Muscle of leg (tissue), 16 donors: ENCODE data around the gene CARMIL3. TPM values are rescaled to one million over a fixed set of nuclear protein-coding genes. Genes with fewer than 3 reads are reported as not detected.
"Not testable (repeated sequence)": the region's sequence is repeated elsewhere in the genome, so short reads cannot be mapped to it uniquely, and the experiment has no call there.

ENCODE experiments used
- DNase-seq: peaks from one replicate; pipeline ENCODE4 v3.0.0; 2013
- H3K27ac ChIP-seq: one replicate; pipeline ENCODE4 v1.5.1; 2013; ENCODE audit warnings: mild to moderate bottlenecking, low read length, control low read depth
- H3K27me3 ChIP-seq: one replicate; pipeline ENCODE4 v1.6.1; 2013; ENCODE audit warnings: low read length; ENCODE audit not compliant: control insufficient read depth, insufficient read depth
- H3K36me3 ChIP-seq: one replicate; pipeline ENCODE4 v1.6.1; 2013; ENCODE audit warnings: low read length; ENCODE audit not compliant: control insufficient read depth, insufficient read depth
- H3K4me1 ChIP-seq: one replicate; pipeline ENCODE4 v1.6.1; 2013; ENCODE audit warnings: low read length; ENCODE audit not compliant: control insufficient read depth, insufficient read depth
- H3K4me3 ChIP-seq: one replicate; pipeline ENCODE4 v1.5.1; 2013; ENCODE audit warnings: low read length, control low read depth
- H3K9me3 ChIP-seq: replicated peaks from 2 replicates; pipeline ENCODE4 v1.6.1; 2013; ENCODE audit warnings: low read depth, low read length; ENCODE audit not compliant: control insufficient read depth
- WGBS: methylation state at CpG from one replicate; pipeline ENCODE4 v1.1.5; 2013; ENCODE audit warnings: missing lambda C conversion rate; ENCODE audit not compliant: insufficient coverage; 5-methylcytosine and 5-hydroxymethylcytosine counted together
- long read RNA-seq, 11 donors: transcript quantifications; one replicate each; lab custom pipeline, GENCODE V29; 2026
- polyA plus RNA-seq, 8 donors: library from polyadenylated mRNA; unstranded; fragments of 120-200 nt; gene quantifications; one replicate each; pipeline versions ENCODE4 v1.2.1 to v1.2.3, GENCODE V29; 2013; ENCODE audit warnings: inconsistent platforms in 1 of 8, low replicate concordance in 1 of 8; ENCODE audit not compliant: insufficient read length in 8 of 8, insufficient read depth in 1 of 8
- total RNA-seq: library from RNA; stranded (reverse); fragments of 120-200 nt; gene quantifications from one replicate; pipeline ENCODE4 v1.2.4, GENCODE V29; 2013

CARMIL3 gene, protein sequence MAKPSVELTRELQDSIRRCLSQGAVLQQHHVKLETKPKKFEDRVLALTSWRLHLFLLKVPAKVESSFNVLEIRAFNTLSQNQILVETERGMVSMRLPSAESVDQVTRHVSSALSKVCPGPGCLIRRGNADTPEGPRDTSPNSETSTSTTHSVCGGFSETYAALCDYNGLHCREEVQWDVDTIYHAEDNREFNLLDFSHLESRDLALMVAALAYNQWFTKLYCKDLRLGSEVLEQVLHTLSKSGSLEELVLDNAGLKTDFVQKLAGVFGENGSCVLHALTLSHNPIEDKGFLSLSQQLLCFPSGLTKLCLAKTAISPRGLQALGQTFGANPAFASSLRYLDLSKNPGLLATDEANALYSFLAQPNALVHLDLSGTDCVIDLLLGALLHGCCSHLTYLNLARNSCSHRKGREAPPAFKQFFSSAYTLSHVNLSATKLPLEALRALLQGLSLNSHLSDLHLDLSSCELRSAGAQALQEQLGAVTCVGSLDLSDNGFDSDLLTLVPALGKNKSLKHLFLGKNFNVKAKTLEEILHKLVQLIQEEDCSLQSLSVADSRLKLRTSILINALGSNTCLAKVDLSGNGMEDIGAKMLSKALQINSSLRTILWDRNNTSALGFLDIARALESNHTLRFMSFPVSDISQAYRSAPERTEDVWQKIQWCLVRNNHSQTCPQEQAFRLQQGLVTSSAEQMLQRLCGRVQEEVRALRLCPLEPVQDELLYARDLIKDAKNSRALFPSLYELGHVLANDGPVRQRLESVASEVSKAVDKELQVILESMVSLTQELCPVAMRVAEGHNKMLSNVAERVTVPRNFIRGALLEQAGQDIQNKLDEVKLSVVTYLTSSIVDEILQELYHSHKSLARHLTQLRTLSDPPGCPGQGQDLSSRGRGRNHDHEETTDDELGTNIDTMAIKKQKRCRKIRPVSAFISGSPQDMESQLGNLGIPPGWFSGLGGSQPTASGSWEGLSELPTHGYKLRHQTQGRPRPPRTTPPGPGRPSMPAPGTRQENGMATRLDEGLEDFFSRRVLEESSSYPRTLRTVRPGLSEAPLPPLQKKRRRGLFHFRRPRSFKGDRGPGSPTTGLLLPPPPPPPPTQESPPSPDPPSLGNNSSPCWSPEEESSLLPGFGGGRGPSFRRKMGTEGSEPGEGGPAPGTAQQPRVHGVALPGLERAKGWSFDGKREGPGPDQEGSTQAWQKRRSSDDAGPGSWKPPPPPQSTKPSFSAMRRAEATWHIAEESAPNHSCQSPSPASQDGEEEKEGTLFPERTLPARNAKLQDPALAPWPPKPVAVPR (N-terminal part only)
- total RNA-seq (0.27 TPM), polyA plus RNA-seq (under 1 TPM; 0.06 to 0.54 (median 0.19) TPM)
- long read RNA-seq, donor 1: 0 reads
- long read RNA-seq, donor 2: 0 reads
- long read RNA-seq, donor 3: 0 reads
- long read RNA-seq, donor 4: 0 reads
- long read RNA-seq, donor 5: 0 reads
- long read RNA-seq, donor 6: 0 reads
- long read RNA-seq, donor 7: 0 reads
- long read RNA-seq, donor 8: 0 reads
- long read RNA-seq, donor 9: 0 reads
- long read RNA-seq, donor 10: 0 reads
- long read RNA-seq, donor 11: 0 reads

DNA sequence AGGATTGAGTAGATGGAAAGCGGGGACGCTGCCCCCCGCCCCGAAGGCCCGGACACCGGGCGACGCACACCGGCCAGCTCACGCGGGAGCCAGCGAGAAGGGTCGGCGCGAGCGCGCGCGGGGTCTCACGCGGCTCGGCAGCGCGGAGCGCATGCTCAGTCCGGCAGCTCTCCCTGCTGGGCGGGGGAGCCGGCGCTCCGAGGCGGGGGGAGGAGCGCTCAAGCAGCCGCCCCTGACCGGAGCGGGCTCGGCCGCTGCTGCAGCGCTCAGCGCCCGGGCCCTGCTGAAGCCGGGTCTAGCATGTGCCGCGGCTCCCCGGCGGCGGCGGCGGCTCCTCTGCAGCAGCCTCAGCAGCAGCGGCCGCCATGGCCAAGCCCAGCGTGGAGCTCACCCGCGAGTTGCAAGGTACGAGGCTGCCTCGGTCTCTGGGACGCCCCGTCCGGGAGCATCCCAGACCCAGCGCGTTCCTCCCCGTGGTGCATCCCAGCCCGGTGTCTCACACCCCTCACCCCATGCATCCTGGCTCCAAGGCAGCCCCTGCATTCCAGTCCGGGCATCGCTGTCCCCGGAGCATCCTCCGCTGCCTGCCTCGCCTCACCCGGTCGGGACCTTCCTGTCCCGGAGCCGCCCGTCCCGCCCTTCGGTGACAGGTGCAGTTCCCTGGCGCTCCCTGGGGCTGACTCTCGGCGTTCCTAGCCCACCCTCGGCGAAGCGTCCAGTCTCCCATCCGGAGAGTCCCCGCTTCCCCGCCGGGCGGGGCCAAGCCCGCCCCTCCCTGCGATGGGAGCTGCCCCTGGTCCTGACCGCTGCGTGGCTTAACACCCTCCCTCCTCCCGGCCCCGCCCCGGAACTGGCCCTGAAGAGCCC lies at the start of gene CARMIL3:
Gene CARMIL3 (plus strand): TSS at position 221 of the 867 bp plus-strand sequence. CDS start 145 bp downstream, at position 366.
- Histone ChIP-seq H3K4me3 (peak within 1 kb of the TSS; percentile 48), H3K27ac (no peak within 1 kb of the TSS)

DNA sequence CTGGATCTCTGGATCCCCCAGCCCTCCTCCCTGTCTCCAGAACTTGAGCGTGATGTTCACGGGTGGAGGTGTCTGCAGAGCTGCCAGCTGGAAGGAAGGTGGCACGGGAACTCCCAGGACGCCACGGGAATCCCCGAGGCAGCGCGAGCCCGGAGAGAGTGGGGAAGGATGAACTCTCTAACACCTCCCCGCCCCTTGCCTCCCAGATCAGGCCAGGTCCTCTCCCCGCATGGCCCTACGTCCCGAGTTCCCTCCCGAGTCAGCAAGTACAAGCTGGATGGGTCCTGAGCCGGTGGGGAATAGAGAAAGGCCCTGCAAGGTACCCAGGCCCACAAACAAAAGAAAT lies 45.4 kb upstream of the CARMIL3 start:
- not testable (repeated sequence) for H3K9me3 ChIP-seq, H3K36me3 ChIP-seq, H3K4me1 ChIP-seq, H3K27ac ChIP-seq, DNase-seq, H3K27me3 ChIP-seq
- H3K4me3 ChIP-seq: peak overlapping the region; percentile 32
- no CpG with 5 or more reads among the region's 15 CpGs for WGBS

More for the DNA sequence above, at the start of gene CARMIL3:
- H3K9me3 ChIP-seq: no peaks in the 10 kb centered on the region
- H3K4me1 ChIP-seq: peaks cover 14% of the 10 kb centered on the region
- DNase-seq: peak; percentile 78
- under 1% methylated on average over 84 of the region's 92 CpGs for WGBS
- H3K36me3 ChIP-seq: no peaks in the 10 kb centered on the region
- peaks cover 29% of the 10 kb centered on the region for H3K27me3 ChIP-seq

DNA sequence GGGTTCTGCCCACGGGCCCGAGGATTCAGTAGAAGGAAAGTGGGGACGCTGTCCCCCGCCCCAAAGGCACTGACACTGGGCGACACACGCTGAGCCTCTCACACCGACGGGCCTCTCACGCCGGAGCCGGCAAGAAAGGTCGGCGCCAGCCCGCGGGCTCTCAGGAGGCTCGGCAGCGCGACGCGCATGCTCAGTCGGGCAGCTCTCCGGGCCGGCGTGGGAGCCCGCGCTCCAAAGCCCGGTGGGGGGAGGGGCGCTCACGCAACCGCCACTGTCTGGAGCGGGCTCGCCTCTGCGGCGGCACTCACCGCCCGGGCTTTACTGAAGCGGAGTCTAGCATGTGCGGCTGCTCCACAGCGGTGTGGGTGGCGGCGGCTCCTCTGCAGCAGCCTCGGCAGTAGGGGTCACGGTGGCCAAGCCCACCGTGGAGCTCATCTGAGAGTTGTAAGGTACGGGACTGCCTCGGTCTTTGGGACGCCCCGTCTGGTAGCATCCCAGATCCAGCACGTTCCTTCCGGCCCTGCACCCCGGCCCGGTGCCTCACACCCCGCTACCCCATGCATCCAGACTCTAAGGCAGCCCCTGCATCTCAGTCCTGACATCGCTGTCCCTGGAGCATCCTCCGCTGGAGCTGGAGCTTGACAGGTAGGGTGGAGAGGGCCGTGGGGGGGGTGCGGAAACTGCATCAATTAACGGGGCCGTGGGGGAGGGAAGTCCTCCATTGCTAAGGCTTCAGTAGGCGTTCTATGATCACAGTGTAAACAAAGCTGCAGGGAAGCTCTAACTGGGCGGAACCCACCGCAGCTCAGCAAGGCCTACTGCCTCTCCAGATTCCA lies 44.8 kb upstream of the CARMIL3 start:
- H3K9me3 ChIP-seq, H3K27me3 ChIP-seq, H3K36me3 ChIP-seq, H3K27ac ChIP-seq, H3K4me1 ChIP-seq: not testable (repeated sequence)
- WGBS: 0% methylated on average over 20 of the region's 62 CpGs
- peak overlapping the region; percentile 39 for H3K4me3 ChIP-seq
- DNase-seq: peak; percentile 51

DNA sequence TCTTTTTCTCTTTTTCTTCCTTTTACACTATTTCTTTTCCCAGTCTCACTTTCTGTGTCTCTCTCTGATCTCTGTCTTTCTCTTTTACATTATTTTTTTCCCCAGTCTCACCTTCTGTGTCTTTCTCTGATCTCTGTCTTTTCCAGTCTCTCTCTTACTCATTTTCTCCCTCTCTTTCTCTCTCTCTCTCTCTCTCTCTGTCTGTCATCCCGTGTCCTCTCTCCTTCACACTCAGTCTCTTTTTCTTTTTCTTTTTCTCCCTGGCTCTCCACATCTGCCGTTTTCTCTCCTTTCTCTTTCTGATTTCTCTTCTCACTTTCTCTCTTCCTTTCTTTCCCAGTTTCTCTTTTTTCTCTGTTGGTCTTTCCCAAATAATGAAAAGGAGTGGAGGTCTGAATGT lies 40.8 kb upstream of the CARMIL3 start:
- no peak for DNase-seq
- 86% methylated on average over 1 of the region's 2 CpGs for WGBS

DNA sequence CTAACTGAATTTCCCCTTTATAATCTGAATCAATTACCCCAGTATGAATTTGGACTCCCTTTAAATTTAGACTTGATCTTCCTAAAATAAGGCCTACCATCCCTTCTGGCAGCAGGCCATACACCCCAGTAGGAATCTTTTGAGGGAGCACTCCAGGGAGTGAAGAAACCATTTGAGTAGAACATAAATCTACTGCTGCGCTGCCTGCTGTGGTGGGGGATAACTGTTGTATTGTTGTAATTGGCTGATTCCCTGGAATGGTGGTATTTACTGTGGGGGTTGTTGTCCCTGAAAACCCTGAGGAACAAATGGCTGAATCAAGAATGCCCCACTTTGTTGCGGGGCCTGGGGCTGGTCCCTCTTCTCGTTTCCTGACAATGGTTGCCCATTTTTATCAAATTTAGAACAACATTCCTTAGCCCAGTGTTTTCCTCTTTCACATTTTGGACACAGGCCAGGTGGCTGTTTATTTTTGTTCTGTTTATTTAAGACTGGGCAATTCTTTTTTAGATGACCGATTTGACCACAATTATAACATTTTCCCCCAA lies 39.0 kb upstream of the CARMIL3 start:
- H3K36me3 ChIP-seq, H3K9me3 ChIP-seq, H3K27ac ChIP-seq, DNase-seq, H3K4me1 ChIP-seq, H3K4me3 ChIP-seq, H3K27me3 ChIP-seq: not testable (repeated sequence)
- WGBS: 73% methylated on average over 3 of the region's 4 CpGs

More for the DNA sequence above, 40.8 kb upstream of the CARMIL3 start:
- no peak overlapping the region for H3K27ac ChIP-seq
- H3K9me3 ChIP-seq: no peaks in the 10 kb centered on the region
- H3K36me3 ChIP-seq: no peaks in the 10 kb centered on the region
- H3K27me3 ChIP-seq: no peaks in the 10 kb centered on the region
- no peaks in the 10 kb centered on the region for H3K4me1 ChIP-seq
- no peak overlapping the region for H3K4me3 ChIP-seq

DNA sequence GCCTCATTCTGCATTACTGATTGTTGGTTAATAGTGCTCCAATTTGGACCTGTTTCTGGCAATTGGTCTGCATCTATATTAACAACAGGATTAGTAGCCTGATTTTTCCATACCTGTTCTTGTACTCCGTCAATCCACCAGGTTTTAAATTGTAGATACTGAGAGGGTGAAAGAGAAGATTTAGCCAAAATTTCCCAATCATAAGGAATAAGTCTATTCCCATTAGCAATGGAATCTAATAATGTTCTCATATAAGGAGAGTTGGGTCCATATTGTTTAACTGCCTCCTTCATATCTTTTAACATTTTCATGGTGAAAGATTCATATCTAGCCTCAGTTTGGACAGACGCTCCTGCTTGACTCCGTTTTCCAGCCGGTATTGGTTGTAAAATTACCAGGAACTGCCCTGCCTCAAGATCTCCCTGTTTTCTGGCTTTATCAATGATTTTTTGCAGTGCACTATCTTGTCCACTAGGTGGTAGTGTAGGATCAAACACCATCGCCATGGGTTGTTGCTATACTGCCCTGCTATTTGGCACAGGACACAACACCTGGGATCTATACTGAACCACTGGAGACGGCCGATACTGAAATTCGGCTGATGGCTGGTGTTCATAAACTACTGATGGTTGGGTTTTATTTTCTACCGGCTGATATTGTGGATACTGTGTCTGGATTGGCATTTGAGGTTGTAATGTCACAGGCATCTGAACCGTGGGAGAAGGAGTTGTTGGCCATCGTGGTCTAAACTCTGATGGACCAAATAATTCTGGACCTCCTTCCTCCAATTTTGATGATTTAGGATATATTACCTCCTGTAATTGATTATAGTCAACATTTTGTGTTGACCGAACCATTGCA lies 37.9 kb upstream of the CARMIL3 start:
- DNase-seq: peak; percentile 80
- H3K27me3 ChIP-seq: no peaks in the 10 kb centered on the region
- H3K4me3 ChIP-seq: no peak overlapping the region
- no peaks in the 10 kb centered on the region for H3K36me3 ChIP-seq
- H3K27ac ChIP-seq: no peak overlapping the region
- WGBS: 6% methylated on average over 6 of the region's 12 CpGs
- no peaks in the 10 kb centered on the region for H3K4me1 ChIP-seq
- H3K9me3 ChIP-seq: no peaks in the 10 kb centered on the region

DNA sequence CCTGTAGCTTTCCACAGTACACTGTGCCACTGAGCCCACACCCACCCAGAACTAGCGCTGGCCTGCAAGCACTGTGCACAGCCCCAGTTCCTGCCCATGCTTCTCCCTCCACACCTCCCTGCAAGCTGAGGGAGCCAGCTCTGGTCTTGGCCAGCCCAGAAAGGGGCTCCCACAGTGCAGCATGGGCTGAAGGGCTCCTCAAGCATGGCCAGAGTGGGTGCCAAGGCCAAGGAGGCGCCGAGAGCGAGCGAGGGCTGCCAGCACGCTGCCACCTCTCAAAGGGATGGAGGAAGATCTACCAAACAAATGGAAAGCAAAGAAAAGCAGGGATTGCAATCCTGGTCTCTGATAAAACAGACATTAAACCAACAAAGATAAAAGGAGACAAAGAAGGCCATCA lies 36.1 kb upstream of the CARMIL3 start:
- H3K4me3 ChIP-seq, H3K9me3 ChIP-seq, H3K36me3 ChIP-seq, H3K27ac ChIP-seq, DNase-seq, H3K4me1 ChIP-seq, H3K27me3 ChIP-seq: not testable (repeated sequence)
- WGBS: 100% methylated on average over 1 of the region's 6 CpGs

DNA sequence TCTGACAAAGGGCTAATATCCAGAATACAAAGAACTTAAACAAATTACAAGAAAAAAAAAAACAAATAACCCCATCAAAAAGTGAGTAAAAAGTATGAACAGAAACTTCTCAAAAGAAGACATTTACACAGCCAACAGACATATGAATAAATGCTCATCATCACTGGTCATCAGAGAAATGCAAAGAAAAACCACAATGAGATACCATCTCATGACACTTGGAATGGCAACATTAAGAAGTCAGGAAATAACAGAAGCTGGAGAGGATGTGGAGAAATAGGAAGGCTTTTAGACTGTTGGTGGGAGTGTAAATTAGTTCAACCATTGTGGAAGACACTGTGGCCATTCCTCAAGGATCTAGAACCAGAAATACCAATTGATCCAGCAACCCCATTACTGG lies 32.8 kb upstream of the CARMIL3 start:
- H3K36me3 ChIP-seq, H3K4me3 ChIP-seq, H3K4me1 ChIP-seq, H3K9me3 ChIP-seq, DNase-seq, H3K27ac ChIP-seq, H3K27me3 ChIP-seq: not testable (repeated sequence)
